SU-DHL-6 (cell line): ENCODE measurements around the gene NUB1.

Experiments
- EZH2phosphoT487 ChIP-seq: fragments of 200-600 bp; sonication (generic), shearing (Covaris generic); conservative IDR thresholded peaks from 2 replicates; pipeline ENCODE4 v1.6.1; 2018; ENCODE audit warnings: mild to moderate bottlenecking, antibody characterized with exemption, low read length, moderate library complexity, mixed read lengths
- TF ChIP-seq, protein P1 (sequence below): fragments of 200-600 bp; sonication (generic); IDR thresholded peaks from one replicate; pipeline ENCODE4 v1.5.1; 2017; ENCODE audit warnings: antibody characterized with exemption, mild to moderate bottlenecking, low read length, moderate library complexity; ENCODE audit not compliant: insufficient read depth, poor library complexity, severe bottlenecking

DNA sequence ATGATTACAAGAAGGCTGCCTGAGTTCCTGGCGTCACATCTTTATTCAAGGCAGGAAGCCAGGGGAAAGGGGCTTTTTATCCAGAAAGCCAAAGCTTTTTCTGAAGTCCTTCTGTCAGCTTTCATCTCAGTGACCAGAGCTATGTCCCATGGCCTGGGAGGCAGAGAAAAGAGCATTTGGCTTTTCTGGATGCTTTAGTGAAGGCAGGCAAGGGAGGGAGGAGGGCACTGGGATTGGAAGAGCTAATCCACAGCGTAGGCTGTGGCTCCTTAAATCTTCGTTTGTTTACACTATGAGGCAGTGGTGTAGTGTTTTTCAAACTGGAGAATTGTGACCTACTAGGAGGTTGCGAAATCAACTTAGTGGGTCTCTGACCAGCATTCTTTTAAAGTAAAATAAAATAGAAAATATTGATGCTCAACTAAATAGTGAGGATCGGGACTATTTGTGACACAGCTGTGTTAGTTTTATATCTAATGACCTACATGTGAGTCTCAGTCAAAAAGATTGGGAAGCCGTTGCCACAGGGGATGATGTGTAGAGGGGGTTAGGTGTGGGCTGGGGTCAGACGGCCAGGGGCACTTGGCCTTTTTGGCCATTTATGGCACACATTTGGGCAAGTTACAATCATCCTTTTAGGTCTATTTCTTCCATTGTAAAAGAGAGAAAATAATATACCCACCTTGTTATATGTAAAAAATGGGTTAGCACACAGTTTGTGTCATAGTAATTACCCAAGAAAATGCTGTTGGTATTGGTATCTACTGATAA lies 84.2 kb downstream of the NUB1 start:
- TF ChIP-seq, protein P1, sequence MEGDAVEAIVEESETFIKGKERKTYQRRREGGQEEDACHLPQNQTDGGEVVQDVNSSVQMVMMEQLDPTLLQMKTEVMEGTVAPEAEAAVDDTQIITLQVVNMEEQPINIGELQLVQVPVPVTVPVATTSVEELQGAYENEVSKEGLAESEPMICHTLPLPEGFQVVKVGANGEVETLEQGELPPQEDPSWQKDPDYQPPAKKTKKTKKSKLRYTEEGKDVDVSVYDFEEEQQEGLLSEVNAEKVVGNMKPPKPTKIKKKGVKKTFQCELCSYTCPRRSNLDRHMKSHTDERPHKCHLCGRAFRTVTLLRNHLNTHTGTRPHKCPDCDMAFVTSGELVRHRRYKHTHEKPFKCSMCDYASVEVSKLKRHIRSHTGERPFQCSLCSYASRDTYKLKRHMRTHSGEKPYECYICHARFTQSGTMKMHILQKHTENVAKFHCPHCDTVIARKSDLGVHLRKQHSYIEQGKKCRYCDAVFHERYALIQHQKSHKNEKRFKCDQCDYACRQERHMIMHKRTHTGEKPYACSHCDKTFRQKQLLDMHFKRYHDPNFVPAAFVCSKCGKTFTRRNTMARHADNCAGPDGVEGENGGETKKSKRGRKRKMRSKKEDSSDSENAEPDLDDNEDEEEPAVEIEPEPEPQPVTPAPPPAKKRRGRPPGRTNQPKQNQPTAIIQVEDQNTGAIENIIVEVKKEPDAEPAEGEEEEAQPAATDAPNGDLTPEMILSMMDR, result no peak
- TF ChIP-seq EZH2phosphoT487, result no peak
